HG02943 (cell line): Measurements from ENCODE around the gene CAST.

Experiments
- ATAC-seq: cut with Tn5 transposase; IDR thresholded peaks from one replicate; pipeline ENCODE4 v1.9.1; 2021; ENCODE audit warnings: mild to moderate bottlenecking, low read depth, moderate library complexity; ENCODE audit not compliant: unreplicated experiment

The CAST gene

DNA sequence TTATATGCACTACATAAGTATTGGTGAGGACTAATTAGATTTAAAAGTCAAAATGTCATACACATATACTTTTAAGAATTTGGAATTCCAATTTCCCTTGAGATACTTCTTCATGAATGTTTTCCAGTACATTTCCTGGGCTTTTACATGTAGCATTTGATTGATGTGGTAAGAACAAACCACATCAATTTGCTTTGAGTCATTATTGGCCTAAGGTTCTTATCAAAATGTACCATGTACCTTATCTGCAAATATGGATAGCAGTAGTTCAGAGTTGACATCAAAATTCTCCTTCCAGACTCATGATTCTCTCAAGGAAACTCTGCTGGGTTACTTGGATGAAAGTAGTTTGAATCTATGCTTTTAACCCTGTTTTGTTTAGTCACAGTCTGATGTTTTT, 2.5 kb downstream of the CAST start:
- ATAC-seq, result no peak

DNA sequence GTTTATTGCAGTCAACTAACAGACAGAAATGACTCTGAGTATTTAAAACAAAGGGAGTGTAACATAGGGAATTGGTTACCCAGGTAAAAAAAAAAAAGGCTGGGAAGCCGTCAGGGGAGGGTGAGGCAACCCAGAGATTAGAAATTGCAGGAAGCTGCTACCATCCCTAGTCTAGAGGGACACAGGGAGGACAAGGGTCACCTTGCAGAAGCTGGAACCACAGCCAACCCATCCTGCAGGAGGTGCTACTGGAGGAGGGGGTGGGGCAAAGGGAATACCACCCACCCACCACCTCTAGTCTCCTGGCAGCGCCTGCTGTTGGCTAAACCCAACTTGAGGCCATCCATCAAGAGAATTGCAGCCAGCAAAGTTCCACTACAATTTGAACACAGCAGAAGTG, 6.5 kb downstream of the CAST start:
- no peak for ATAC-seq

DNA sequence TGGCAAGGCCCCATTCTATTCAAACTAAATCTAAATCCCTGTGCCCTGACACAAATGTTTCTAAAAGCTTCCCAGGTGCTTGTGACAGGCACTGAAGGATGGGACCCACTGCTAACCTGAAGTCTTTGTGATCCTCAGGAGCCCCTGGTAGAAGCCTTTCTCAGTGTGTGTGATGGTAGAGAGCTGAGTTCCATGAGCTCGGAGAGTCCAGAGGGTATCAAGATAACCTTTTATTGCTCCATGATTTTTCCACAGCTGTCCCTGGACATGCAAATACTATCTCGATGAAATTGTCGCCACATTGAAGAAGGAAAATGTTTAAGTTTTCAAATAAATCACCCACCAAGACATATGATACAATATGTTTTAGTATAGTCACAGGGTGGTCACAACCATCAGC, 7.7 kb downstream of the CAST start:
- no peak for ATAC-seq

DNA sequence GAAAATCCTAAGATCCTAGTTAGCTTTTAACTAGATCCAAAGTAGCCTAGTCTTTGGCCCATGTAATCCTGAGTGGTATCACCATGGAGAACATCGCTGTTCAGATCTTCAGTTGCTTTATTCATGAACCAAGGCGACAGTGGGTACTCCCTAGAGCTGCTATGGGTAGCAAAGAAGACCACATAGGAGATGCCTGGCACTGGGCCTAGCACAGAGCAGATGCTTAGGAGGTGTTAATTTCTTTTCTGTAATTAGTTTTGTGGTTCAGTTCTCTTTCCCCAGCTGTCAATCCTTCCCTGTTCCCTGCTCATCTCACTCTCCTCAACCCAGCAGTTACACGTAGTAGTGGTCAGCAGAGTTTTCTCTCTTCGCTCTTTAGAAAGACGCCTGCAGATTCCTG, 9.3 kb downstream of the CAST start:
- ATAC-seq, result no peak

DNA sequence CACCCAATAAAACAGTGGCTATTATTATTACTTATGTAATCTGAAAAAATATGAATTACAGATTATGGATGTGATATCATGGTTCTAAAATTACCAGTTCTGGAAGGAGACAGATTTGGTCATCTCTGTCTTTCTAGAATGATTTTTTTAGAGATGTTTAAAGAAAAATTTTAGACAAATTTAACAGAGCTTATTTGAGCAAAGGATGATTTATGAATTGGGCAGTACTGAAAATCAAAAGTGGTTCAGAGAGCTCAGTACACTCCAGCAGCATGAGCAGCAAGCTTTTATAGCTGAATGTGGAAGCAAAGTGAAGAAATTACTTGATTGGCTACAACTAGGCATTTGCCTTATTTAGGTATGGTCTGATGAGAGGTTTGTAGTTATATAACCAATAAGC, 11.0 kb downstream of the CAST start:
- no peak for ATAC-seq

DNA sequence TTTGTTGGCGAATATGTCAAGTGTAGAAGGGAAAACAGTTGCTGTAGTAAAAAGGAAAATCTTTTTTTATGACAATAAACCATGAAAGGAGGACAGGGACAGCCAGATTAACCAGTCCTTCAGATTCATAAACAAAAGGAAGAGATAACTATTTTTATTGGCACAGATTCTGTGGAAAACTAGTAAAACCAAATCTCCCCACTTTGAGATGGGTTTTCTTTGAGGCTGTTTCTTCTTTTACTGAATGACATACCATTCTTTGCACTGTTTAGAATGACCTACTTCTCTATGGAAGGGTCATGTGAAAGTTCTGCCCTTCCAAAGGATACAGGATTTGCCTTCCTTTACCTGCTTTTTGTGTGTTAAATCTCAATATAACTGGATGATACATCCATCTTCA, 13.7 kb downstream of the CAST start:
- no peak for ATAC-seq

DNA sequence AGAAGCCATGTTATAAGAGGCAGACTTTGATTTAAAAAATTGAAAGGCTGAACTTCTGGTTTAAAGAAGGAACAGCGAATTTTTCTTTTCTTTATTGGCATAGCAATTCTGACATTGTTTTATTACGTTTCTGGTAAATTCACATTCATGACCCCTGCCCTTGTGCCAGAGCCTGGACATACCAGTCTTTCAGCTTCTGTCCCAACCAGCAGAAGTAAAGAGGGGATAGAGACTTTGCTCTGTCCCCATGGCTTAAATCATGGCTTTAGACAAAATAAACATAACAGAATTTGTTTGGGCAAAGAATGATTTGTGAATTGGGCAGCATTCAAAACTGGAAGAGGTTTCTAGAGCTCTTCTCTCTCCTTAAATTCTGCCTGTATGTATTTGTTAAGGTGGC, 15.3 kb downstream of the CAST start:
- no peak for ATAC-seq

DNA sequence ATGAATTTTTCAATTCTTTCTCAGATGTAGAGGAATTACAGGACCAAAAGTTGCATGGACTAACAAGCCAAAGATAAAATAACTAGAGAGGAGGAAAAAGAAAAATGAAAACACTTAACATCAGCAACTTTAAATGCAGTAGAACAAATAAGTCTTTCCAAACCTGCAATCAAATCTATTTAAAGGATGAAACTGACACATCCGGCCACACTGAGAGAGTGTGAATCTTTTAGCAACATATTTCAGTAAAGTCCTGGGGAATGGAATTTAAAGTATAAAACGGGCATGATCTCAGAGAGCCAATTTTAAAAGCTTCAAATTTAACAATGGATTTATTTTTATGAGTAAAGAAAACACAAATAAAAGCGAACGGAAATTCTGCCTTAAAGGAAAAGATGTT, 17.1 kb downstream of the CAST start:
- ATAC-seq, result no peak

DNA sequence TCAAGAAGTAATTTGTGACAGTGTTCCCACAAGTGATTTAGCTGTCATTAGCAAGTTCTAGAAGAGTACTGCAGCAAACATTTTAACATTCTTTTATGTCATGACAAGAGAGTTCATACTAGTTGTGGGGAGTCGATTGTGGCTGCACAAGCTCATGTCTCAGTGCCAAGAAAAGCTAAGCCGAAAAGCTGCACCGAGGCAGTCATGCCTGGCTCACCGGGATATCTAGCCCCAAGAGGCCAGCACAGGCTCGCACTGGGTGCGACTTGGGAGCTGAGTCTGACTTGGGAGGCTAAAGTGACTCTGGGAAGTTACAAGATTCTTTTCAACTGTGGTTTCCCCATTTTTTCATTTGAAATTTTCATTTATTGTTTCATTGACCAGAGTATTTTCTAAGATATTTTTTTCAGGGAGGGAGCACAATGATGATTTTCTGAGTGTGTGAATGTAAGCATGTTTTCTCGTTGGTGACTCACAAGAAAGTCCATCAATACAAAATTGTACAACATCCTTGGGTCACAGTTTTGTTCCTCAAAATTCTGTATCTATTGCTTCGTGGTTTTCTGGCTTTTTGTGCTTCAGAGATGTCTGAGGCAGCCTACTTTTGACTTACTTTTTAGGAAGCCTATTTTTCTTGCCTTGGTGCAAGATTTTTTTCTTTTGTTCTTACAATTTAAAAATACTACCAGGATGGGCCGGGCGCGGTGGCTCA, 18.7 kb downstream of the CAST start:
- ATAC-seq, result no peak

DNA sequence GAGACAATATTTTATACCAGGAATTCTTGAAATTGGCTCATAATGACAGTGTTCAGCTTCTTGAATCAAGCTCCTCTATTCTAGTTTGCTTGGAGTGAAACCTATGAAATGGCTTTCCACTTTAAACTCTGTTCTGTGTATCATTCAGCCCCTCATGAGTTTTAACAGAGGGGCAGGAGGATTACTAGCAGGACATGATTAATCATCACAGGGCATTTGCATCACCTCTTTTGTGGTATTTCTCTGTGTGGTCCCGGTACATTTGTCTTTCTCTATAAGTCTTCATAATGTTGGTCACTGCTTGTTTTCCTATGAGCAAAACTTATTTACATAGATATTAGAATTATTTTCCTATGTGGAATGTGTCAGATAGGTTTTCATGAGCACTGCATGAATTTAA, 21.2 kb downstream of the CAST start:
- no peak for ATAC-seq

DNA sequence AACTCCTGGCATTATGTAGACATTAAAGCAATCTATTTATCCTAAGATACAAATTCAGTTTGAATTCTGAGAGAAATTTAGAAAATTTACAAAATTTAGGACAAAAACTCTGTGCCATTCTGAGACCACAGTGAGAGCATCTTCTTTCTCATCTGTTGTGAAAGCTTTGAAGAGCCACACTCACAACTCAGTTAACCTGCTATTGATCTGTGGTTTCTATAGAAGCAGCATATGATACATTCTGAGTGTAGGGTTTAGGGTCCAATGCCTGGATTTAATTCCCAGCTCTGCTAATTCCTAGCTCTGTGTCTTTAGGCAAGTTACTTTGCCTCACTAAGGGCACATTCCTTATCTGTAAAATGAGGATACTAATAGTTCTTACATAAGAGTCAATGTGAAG, 21.6 kb downstream of the CAST start:
- no peak for ATAC-seq

DNA sequence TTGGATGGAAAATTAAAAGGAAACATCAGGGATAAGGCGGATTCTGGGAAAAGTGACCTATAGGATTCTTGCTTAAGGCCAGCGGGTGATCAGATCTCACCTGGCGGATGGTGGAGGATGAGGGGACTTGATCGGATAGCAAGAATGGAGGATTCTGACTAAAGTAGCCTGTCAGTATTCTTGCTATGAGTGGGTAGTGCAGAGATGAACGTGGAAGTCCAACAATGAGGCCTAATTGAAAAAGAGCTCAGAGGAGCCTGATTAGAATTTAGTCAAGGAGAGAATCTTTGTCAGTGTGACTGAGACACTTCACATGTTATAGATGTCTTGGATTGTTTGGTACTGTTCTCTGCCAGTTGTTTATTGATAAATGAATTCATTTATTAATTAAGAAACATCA, 24.9 kb downstream of the CAST start:
- no peak for ATAC-seq

DNA sequence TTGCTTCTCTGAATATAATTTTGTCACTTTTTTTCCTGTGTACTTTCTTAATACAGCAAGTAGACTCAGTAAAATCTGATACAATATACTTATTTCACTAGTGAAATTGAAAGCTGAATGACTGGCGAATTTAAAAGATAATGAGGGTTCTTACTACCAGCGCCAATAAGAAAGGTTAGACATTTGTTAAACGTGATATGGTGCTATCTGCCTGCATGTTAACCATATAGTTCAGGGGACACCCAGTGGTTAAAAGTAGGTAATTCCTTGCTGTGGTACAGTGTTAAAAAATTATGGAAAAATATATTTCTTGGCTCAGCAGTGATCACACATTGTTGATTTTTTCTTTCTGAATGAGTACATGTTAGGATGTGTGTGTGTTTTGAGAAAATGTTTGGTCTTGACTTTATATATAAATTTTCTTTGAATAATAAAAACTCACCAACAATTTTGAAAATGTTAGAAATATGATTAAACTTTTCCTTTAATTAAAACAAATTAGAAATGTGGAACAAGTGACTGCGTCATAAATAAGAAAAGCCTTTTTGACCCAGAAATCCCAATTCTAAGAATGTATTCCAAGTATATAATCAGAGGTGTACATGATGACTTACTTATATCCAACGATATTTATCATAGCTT, 25.8 kb downstream of the CAST start:
- peak; percentile 89 for ATAC-seq

DNA sequence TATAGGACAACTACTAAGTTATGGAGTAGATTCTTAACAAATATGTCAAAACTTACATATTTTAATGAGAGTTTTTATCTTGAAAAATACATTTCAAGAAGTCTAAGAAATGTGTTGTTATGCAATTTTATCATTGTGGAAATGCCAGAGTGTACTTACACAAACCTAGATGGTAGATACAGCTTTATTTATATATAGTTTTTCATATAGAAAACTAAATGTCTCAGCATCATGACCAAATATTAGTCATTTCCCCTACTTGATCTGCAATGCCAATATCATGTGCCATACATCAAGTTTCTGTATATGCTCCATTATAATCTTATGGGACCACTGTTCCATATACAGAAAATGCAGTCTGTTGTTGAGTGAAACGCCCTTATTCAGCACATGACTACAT, 28.7 kb downstream of the CAST start:
- ATAC-seq, result no peak

DNA sequence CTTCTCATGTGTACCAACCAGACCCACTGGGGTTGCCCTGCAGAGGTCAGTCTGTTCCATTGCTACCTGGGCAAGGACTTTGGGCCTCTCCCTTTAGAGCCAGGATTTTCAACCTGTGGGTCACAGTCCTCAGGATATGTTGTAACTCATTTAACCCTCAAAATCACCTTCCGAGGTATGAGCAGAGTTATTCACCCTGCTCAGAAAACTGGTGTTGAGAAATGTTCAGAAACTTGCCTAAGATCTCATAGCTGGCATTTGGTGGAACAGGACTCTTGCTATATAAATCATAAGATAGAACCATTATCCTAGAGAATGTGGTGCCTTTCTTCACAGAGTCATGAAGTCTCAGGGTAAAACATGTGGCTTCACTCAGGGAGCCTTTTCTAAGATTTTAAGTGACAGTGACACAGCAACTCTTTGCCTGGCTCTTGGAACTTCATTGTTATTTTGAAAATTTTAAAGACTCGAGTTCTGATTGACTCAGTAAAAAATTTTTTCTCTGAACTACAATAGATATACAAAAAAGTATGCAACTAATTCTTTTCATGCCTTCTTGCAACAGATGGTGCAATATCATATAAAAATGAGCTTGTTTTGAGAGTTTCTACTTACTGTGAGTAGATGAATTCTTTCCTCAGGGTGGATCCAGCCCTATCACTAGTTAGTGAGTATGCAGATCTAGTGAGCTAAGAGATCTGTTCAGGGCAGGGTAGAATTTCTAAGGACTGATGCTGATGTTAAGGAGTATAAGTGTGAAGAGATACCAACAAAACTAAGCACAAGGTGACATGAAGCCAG, 29.5 kb downstream of the CAST start:
- no peak for ATAC-seq

DNA sequence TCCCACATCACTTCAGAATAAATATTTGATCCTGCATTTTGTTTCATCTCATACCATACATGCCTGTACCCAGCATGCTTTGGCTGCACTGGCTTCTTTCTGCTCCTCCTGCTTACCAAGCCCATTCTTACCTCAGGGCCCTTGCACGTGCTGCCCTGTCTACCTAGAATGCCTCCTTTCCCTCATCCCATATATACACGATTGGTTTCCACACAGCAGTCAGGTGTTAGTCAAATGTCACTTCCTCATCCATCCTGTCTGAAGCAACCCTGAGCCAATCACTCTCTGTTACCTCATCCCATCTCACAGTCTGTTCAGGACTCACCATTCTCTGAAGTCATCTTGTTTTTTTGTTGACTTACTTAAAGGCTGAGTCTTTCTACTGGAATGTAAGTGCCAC, 30.3 kb downstream of the CAST start:
- ATAC-seq, result no peak

DNA sequence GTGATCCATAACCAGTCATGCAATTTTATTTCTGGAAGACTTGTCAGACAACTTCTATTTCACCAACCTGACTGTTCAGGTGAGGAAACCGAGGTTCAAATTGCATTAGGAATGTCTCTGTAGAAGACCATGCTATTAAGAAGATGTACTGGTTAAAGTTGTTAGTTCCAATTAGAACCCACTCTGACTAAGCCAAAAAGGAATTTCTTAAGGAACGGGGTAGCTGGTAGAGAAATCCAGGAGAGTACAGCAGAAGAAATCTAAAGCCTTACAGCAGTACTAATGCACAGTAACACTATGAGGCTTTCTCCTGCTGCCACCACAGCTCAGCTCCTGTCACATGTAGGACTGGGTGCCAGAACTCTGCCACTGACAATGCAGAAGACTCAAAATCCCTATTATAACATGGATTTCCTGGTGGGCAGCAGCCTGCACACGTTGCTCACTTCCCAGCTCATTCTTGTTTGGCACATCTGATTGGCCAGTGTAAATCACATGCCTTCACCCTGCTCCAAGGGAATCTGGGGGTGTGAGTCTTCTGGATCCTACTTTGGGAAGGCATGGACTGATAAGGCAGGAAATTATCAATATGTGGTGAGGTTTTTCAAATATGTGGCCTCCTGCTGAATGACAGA, 37.1 kb downstream of the CAST start:
- ATAC-seq, result no peak

DNA sequence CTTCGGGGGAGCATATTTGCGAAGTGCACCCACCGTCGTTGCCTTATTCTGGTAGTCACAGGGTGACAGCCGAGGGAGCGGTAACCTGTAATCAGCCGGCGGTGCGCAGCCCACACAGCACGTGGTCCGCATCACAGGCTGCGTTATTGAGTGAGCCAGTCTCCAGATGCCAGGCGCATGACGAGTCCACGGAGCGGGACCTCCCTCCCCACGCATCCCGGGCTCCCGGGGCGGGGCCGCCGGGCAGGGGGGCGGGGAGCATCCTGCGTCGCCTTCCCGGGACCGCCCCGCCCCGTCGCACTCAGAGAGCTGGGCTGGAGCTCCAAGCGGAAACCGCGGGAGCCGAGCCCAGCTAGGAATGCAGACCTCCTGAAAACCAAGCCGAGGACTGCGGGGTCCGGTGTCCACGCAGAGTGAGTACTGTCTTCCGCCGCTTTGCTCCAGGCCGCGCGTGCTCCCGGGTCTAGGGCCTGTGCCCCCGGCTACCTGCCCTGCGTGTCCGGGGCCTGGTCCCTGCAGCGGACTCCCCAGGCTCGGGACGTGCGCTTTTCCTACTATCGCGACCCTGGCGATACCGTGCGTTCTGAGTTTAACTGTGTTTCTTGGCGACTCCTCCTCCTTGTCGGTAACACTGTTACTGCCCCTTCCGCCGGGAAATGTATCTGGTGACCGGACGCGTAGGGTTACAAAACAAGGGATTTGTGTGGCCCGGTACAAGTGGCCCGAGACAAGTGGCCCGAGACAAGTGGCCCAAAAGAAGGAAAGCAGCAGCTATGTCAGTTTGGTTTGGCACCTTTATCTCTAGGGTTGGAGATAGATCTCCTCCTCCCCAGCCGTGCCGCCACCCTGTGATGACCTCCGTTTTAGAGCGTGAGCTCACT, 40.6 kb downstream of the CAST start:
- ATAC-seq, result peak; percentile 43

DNA sequence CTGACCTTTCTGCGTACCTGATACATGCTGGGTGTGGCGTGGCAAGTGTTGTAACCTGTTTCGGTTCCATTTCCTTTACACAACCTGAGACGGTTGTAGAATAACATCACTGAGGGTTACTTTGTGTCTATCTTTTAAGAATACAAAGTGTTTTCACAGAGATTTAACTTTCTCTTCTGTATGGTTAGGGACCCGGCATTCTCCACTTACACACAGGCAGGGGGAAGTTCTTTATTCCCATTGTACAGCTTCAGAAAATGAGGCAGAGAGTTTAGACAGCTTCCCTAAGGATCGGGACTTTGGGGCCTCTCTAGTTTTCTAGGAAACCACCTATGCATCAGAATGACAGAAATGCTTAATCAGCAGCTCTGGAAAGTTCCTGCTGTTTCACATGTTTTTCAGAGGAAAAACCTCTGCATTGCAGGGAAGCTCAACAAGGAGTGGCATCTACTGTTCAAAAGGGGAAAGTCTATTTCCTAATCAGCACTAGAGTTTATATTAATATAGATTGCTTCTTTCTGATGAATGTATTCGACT, 41.3 kb downstream of the CAST start:
- peak; percentile 85 for ATAC-seq

DNA sequence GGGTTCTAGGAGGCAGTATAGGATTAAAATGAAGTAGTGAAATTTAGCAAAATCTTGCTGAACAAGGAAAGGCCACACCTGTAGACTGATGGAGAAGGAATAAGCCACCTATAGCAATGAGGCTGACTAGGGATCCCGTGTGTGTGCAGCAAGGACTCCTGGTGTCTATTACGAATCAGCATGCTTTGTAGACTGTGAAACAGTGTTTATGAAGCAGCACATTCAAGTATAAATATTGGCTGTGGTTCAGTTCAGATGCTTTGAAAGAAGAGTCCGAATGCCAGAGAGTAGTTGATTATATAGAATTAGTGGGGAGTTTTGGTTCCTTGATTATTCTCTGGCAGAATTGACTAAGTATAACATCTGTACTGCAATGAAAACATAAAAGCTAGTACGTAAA, 41.8 kb downstream of the CAST start:
- no peak for ATAC-seq
